Stimulated activated CD8-positive, alpha-beta memory T cell treated with anti-CD3 and anti-CD28 coated beads, Interleukin-12 subunit alpha, Interleukin-12 subunit beta, amount 100 ng/mL, for 24 hours (primary cell): ENCODE data around the gene RPA3.

Experiments
- DNase-seq: peaks from one replicate; pipeline ENCODE4 v3.0.0-alpha.2; 2020; ENCODE audit errors: extremely low read depth

Gene RPA3

GRCh38 chr7:7718492-7718891 is at the start of gene RPA3:
Gene RPA3, minus strand, starts transcription at chr7:7718607. Its CDS starts 78,189 bp downstream, at chr7:7640418.
- DNase-seq, result no peak

DNA sequence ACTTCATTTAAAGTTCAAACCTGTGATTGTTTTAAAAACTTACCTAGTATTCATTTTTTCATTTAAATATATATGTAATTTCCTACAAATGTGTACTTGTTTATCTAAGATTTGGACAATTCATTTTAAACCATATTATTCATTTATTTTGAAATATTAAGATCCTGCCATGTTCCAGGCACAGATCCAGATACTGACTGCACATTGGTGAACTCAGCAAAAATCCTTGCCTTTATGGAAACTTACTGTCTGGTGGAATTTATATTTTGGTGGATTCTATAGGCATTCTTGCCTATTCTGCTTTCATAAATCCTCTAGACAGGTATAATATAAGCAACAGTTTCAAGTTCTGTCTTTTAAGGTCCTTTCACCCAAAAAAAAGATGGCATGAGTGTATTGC is 48.3 kb upstream of the RPA3 start:
- no peak for DNase-seq

- no peak for DNase-seq
Observed at GRCh38 chr7:7765422-7765821, 47.0 kb upstream of the RPA3 start.

DNA sequence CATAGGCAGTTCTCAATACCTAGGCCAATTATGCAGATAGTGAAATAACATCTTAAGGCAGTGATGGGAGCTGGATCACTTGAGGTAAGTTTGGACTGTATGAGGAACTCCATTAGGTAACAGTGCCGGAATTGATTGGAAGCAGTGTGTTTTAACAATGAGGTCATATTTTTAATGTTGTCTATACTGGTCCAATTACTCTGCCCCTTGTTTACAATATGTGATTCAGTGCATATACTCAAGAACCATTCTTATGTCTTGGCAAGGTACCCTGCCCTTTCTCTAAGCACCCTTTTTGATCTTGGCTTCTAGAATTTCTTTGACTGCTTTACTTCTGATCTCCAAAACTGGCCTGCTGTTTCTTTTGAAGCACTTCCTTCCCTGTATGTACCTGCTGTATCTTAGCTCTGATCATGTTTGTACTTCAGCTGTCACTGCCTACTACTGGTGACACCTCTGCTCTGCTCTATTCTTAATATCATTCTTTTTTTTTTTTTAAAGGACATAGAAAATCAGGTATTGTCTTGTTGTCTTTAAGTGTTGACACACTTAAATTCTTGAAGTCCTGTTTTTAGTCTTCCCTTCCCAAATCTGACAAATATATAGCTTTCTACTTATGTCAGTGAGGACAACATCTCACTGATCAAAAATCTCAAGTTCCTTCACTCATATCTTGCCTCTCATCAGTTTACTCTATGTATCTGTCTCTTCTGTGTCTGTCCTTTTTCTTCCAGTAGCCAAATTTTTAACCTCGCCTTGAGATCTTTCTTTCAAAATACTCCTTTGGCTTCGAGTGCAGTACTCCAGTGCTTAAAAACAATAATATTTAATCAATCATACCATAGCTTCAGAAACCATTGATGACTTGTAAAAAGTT is 46.4 kb upstream of the RPA3 start:
- DNase-seq, result no peak

DNA sequence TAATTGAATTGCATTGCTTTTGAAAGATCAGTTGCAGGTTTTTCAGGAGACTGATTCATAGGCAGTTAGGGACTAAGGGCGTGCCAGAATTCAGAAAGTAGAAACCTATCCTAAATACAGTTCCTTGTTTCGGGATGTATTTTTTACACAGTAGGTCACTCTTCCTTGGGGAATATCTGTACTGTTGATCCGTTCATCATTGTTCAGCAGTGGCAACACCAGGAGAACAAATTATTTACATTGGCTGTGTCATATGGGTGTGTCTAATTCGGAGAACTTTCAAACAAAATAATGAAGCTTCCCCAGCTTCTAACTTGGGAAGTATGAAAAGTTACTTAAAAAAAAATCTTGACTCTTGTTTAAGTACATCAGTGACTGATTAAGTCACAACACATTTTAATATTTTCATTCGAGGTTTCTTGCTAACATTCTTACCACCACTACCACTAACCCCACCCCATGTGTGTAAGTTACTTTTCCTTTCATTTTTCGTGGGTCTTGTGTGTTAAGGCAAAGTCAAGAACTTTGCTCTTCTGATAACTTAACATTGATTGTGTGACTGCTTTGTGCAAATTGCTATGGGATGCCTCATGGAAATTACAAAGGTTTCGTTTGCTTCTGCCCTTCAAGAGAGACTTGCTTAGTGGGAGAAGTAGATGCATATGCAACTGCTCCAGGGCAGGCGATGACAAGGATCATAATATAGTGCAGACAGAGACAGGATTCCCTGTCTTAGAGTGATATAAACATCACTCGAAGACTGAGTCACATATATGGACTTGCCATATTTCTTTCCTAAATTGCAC is 43.8 kb upstream of the RPA3 start:
- DNase-seq, result no peak

GRCh38 chr7:7761340-7761973 is 43.0 kb upstream of the RPA3 start:
- no peak for DNase-seq

GRCh38 chr7:7757576-7757975 is 39.2 kb upstream of the RPA3 start:
- DNase-seq, result no peak

DNA sequence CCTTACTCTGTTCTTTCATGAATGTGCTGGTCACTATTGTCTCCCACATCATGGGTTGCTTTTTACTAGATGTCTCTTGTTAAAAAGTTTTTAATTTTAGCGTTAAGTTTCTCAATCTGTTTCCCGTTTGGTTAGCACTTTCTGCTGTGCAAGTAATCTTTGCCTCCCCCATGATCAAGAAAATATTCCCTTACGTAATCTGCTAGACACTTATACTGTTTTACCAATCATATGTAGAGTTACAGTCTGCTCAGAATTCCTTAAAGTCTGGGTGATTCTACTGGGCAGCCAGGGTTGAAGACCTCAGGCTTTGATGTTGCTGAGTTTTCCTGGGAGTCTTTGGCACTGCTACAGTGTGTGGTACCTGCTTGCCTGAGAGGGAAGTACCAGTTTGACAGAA is 38.2 kb upstream of the RPA3 start:
- DNase-seq, result no peak

- no peak for DNase-seq
Observed at GRCh38 chr7:7751243-7752092, 33.1 kb upstream of the RPA3 start.

GRCh38 chr7:7750571-7751242 is 32.3 kb upstream of the RPA3 start:
- no peak for DNase-seq

- DNase-seq, result no peak
Observed at GRCh38 chr7:7746458-7746857, 28.1 kb upstream of the RPA3 start.

GRCh38 chr7:7745966-7746365 is 27.6 kb upstream of the RPA3 start:
- no peak for DNase-seq

- no peak for DNase-seq
Observed at GRCh38 chr7:7745258-7745657, 26.9 kb upstream of the RPA3 start.

- no peak for DNase-seq
Observed at GRCh38 chr7:7742223-7742622, 23.8 kb upstream of the RPA3 start.

DNA sequence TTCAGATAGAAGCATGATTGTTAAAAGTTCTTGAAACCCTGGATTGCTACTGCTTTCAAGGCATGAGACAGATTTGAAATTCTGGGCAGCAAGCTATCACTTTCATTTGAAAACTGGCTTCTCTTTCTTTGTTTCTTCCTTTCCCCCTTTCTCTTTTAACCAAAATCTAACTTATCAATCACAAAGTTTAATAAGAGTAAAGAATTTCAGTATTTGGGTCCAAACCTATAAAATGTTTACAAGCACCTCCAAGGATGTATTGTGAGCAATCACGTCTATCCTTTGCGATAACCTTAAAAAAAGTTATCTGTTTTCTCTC is 21.6 kb upstream of the RPA3 start:
- DNase-seq, result no peak

DNA sequence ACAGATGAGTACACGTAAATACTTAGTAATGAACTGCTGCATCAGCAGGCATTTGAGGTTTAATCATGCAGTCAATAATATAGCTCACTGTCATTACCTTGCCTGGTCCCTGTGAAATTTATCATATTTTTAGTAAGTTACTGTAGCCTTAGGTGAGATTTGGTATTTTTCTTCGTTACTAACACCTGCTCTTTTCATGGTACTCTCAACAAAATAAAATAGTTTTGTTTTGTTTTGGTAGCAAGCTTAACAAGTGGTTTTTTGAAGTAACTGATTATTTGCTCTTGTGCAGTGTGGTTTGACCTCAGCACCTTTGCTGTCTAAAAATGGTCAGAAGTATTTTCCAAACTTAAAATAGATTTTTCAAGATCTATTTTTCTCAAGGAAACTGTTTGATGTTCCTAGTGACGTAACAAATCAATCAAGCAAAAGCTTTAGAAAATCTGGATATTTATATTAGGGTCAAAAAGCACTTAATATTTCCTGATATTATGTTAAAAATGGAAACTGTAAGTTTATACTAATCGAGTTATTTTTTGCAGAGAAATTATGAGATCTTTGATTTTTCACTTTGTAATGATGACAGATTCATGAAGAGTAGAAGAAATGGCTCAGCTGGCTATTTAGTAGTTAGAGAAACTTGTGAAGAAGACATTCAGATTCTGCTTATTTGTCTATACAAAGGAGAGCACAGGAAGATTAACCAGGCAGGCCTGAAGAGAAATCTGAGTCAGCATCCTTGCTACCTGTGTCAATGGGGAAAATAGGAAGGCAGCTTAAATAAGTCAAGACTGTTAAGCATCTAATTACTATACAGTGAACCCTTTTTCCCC is 21.0 kb upstream of the RPA3 start:
- DNase-seq, result no peak

DNA sequence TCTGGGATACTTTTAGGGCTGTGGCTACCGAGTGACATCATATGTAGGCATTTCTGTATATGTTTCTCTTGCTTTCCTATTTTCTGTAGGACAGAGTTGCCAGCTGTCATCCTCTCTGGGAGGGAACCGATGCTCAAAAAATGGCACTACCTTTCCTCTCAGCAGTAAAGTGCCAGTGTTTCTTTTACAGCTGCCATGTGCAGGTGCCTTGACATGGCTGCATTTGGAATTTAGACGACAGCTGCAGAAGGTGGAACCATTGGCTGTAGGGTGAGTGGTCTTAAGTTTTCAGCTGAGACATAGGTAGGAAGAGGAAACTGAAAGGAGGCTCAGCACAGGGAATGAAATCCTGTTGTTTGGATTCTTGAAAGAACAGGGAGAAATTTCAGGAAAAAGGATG is 20.2 kb upstream of the RPA3 start:
- no peak for DNase-seq

- no peak for DNase-seq
Observed at GRCh38 chr7:7738177-7738576, 19.8 kb upstream of the RPA3 start.

GRCh38 chr7:7737674-7738073 is 19.3 kb upstream of the RPA3 start:
- no peak for DNase-seq

DNA sequence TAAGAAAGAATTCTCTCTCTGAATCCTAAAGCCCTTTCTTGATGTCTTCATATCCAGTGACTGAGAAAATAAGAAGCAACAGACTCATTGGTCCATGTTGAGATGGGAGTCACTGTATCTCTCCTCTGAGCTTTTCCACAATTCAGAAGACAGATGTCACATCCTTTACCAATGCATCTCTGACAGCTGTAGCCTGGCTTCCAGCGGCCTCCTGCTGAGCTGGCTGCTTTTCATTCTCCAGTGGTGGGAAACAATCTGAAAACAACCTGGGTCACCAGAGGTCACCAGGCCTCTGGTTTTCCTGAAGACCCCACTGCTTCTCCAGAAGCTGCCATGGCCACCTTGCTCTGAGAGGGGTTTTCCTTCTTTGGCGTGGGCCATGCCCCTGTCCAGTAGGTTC is 18.3 kb upstream of the RPA3 start:
- DNase-seq, result no peak
